Peyer's patch (tissue), 4 donors: ENCODE data around the gene HELLS.

Source experiments
- CTCF ChIP-seq, 6 experiments: fragments of 450-650 bp in 4 of 6; fragments of 200-600 bp in 2 of 6; sonication (generic) in 1 of 6; IDR thresholded peaks; one replicate each; pipeline ENCODE4 v1.5.1; 2017 to 2019; ENCODE audit warnings: antibody characterized with exemption in 6 of 6, mild to moderate bottlenecking in 3 of 6, moderate library complexity in 1 of 6
- POLR2A ChIP-seq, 2 donors: fragments of 450-650 bp; IDR thresholded peaks; one replicate each; pipeline ENCODE4 v1.5.1; 2017; ENCODE audit warnings: antibody characterized with exemption in 2 of 2, mild to moderate bottlenecking in 2 of 2, moderate library complexity in 2 of 2

- TF ChIP-seq CTCF (IDR thresholded peaks at IDR 0.05) (peak; percentile 6 to 74 (median 54)), POLR2A (IDR thresholded peaks at IDR 0.05) (no peak)
Measured at GRCh38 chr10:94630017-94630688, 84.6 kb downstream of the HELLS start.
